Neural progenitor cell (in vitro differentiated cells): ENCODE measurements around the gene VKORC1.

Experiments
- CTCF ChIP-seq: fragments of 200-600 bp; sonication (generic); IDR thresholded peaks from 2 replicates; pipeline ENCODE4 v1.5.1; 2017; ENCODE audit warnings: antibody characterized with exemption, mild to moderate bottlenecking
- EZH2 ChIP-seq: fragments of 200-600 bp; sonication (generic); IDR thresholded peaks from 2 replicates; pipeline ENCODE4 v1.6.1; 2017; ENCODE audit warnings: antibody characterized with exemption, mild to moderate bottlenecking, moderate library complexity

GRCh38 chr16:31078597-31079341 is 15.8 kb downstream of the VKORC1 start:
- TF ChIP-seq CTCF: no peak
- TF ChIP-seq EZH2: no peak
